ENCODE measurements around the gene INF2.

INF2 gene

GRCh38 chr14:104689881-104690711, 678 bp downstream of the INF2 start:
- no peak for DNase-seq (ENCODE audit: low read depth, low spot score)

DNA sequence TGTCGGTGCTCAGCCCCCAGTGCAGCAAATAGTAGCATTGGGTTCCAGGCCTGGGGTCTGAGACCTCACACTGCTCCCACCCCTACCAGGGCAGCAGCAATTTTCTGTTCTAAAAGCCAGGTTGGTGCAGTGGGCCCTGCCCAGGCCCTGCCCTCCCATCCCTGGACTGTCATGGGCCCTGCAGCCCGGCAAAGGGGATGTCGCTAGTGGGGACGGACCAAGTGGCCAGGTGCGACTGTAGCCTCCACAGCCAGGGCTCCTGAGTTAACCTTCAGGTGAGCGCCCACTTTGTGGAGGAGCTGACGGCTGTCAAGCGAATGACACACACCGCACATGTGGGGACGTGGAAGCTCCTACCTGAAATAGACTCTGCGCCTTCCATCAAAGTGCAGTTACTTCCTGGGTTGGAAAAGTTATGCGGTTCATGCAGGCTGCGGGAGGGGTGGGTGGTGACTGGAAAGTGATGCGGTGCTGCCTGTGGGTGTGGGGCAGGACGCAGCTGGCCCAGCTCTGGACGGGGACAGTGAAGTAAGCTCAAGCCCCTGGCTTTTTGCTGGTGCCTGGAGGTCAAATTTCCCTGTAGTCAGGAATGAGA, 1.5 kb downstream of the INF2 start:
- no peak for DNase-seq (ENCODE audit: low read depth, low spot score)

GRCh38 chr14:104691546-104692260, 2.3 kb downstream of the INF2 start:
- no peak for DNase-seq (ENCODE audit: low read depth, low spot score)

- no peak for DNase-seq (ENCODE audit: low read depth, low spot score)
These were observed 3.0 kb downstream of the INF2 start for GRCh38 chr14:104692261-104692938.

DNA sequence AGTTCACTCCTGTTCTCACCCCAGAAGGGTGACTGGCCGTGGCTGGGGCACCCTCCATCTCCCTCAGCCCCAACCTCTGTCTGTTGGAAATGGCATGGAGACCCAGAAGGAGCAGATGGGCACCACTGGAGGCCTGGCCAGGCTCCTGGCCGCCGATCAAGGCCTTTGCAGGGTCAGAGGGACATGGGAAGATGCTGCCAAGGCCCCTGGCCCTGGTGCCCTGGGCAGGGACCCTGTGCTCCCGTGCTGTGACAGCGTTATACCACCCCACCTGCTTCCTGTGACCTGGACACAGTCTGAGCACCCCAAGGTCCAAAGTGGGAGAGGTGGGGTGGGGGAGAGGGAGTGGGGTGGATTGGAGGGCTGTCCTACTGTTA, 3.5 kb downstream of the INF2 start:
- DNase-seq (ENCODE audit: low read depth, low spot score), result no peak

- DNase-seq (ENCODE audit: low read depth, low spot score), result no peak
These were observed 4.3 kb downstream of the INF2 start for GRCh38 chr14:104693482-104694431.

DNA sequence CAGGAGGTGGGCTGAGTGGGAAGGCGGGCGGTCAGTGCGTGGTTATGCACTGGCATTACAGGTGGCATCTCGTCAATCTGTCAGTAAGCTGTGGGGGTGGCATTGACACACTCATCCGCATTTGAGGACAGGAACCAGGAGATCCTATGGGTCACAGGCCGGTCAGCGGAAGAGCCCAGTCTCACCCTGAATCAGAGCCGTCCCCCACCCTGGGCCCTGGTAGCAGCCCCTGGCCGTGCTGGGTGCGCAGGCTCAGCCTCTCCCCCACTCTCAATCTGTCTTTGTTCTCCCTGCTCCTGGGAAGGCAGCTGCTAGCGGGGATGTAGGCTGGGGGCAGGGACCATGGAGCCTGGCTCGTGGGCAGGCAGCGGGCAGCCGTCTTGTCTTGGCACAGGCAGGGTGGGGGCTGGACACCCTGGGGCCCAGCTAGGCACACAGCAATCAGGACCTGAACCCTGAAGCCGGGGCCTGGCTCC, 5.1 kb downstream of the INF2 start:
- DNase-seq (ENCODE audit: low read depth, low spot score), result no peak

DNA sequence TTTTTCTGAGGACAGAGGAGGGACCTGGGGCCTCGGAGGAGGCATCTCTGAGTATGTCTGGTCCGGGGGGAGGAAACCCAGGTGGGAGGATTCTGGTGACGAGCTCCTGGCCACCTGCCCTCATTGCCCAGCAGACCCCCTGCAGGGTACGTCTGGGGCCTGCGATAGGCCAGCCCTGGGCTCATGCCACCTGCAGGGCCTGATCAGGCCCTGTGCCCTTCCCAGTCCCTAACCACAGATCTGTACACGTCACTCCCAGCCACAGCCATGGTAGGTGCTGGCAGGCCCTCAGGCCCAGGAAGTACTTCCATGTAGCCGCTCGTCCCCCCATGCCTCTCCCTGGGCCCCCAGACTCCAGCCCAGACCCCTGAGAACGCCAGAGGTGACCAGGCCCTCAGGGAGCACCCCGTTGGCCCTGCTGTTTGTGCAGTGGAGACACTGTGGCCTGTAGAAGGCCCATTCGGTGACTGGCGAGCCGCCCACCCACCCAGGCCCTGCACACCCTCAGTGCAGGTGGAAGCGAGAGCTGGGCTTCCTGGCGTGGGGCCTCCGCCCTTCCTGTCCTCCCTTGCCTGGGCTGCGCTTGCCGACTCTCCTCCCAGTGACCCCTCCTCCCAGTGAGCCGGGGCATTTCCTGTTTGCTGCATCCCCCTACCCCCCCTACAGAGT, 5.7 kb downstream of the INF2 start:
- no peak for DNase-seq (ENCODE audit: low read depth, low spot score)

DNA sequence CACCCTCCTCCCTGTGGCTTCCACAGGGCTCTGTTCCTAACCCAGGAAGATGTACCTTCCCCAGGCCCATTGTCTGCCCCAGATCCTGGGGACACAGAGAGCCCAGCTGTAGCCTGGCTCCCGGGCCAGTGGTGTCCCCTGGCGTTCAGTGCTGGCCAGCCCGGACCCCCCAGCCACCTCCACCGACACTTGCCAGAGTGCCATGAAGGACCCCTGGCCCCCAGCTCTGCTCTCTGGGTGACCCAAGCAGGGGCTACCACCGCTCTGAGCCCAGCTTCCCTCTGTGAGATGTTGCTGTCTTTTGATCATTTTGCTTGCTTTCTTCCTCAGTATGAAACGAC, 6.2 kb downstream of the INF2 start:
- no peak for DNase-seq (ENCODE audit: low read depth, low spot score)

DNA sequence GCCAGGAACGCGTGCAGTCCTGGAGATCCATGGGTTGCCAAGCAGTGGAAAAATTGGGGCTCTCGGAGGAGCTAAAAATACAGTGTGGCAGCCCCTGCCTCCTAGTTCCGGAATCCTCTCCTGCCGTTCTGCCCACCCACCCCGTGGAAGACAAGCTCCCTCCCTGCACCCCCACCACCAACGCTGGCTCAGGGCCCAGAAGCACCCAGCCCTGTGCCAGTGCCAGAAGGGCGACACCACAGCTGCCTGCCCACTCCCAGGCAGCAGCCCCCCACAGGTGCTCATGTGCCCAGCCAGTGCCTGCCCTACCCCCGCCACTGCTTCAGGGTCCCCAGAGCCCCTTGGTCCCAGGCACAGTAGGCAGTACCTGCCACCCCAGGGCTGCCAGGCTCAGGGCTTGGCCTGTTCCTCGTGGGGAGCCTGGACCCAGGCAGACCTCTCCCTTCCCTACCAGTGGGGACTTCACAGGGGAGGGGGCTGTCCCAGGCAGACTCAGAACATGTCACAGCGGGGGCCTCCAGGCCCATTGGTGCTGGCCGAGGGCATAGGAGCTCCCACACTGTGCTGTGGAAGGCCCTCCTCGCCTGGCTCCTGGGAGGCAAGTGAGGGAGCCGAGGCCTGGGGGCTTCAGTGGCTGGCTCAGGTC, 7.4 kb downstream of the INF2 start:
- DNase-seq (ENCODE audit: low read depth, low spot score), result no peak

GRCh38 chr14:104697317-104697703, 7.9 kb downstream of the INF2 start:
- DNase-seq (ENCODE audit: low read depth, low spot score), result no peak

- no peak for DNase-seq (ENCODE audit: low read depth, low spot score)
These were observed 8.6 kb downstream of the INF2 start for GRCh38 chr14:104697892-104698583.

DNA sequence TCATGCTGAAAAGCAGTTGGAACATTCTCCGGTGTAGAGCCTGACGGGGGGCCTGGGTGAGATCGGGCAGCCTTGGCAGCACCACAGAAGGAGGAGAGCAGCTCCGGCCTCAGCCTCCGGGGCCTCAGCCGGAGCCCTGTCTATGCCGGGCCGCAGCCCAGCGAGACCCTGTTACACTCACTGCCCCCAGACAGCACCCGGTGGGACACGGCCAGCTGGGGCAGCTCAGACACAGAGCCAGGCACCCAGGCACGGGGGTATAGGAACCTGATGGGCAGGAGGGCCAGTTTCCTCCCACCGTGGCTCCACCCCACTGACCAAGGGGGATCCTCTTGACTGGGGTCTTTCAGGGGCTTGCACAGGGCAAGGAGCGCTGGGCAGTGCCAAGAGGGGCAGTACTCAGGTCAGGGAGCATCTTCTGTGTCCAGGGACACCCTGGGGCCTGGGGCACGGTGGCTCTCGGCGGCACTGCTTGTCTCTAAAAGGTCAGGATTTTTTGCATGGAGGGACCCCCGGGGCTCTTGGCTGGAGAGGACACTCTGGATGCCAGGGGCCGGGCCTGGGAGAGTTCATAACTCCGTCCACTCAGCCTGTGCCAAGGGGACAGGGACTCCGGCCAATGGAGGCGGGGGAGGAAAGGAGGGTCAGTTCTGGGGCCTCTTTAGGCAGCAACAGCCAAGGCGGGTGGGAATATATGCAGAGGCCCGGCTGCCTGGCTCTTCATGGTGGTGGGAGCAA, 9.4 kb downstream of the INF2 start:
- DNase-seq (ENCODE audit: low read depth, low spot score), result no peak

- no peak for DNase-seq (ENCODE audit: low read depth, low spot score)
These were observed 10.0 kb downstream of the INF2 start for GRCh38 chr14:104699426-104699748.

DNA sequence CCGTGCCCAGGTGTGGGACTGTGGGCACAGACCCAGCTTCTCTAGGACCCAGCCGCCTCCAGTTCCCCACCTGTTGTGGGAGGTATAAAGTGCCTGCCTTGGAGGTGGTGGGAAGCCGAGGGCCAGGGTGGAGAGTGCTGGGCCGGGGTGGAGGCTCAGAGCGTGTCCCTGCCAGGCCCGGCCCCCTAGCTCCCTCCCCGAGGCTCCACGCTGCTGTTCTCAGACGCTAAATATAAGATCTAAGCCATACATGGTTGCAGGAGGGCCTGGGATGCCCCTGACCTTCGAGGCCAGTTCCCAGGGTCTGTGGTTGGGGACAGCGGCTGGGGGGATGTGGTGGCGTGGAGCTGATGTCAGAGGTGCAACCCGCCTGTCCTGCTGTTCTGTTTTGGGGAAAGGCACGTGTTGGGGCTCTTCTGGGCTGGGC, 10.8 kb downstream of the INF2 start:
- DNase-seq (ENCODE audit: low read depth, low spot score), result no peak

DNA sequence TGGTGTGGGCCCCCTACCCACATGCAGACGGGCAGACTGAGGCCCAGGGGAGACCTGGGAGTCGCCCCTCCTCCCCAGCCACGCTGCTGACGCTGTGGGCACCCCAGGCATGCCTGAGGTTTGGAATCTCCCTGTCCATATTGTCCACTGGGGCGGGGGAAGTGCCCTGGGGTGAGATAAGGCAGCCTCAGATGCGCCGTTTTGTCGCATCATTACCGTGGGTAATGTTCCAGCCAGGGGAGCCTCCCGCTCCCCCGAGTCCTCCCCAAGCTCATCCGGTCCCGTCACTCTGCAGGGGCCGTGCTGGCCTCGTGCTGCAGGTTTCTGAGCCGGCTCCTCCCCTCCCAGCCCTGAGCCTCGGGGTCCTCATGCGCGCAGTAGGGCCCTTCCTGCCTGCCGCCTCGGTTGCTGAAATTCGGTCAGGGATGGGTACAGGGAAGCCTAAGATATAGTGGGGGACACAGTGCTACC, 11.4 kb downstream of the INF2 start:
- DNase-seq (ENCODE audit: low read depth, low spot score), result no peak

DNA sequence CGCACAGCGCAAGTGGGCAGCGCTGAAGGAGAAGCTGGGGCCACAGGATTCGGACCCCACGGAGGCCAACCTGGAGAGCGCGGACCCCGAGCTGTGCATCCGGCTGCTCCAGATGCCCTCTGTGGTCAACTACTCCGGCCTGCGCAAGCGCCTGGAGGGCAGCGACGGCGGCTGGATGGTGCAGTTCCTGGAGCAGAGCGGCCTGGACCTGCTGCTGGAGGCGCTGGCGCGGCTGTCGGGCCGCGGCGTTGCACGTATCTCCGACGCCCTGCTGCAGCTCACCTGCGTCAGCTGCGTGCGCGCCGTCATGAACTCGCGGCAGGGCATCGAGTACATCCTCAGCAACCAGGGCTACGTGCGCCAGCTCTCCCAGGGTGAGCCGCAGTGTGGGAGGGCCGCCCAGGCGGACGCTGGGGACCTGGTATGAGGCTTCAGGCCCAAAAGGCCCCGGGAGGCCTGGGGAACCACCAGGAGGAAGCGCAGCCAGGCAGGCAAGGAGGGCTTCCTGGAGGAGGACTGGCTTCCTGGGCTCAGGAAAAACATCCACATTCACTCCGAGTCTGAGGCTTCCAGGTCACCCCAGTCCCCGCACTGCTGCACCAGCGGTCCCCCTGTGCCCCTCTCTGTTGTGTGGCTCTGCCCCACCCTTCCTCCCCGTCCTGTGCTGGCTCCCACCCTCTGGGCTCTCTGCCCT, 12.1 kb downstream of the INF2 start:
- DNase-seq (ENCODE audit: low read depth, low spot score), result no peak

- no peak for DNase-seq (ENCODE audit: low read depth, low spot score)
These were observed 12.7 kb downstream of the INF2 start for GRCh38 chr14:104702106-104702505.
